ENCODE measurements around the gene GSN. TPM values are rescaled to one million over a fixed set of nuclear protein-coding genes. Genes with fewer than 3 reads are reported as not detected.

GSN gene
- total RNA-seq, 1 experiment from 2014 or later: 278 TPM

- Histone ChIP-seq H3K4me3 (ENCODE audit: low read depth in 2 of 2, low read length in 2 of 2) (peak overlapping the region; percentile 43 to 62), H3K4me1 (ENCODE audit: control insufficient read depth, insufficient read depth, low read length) (peaks cover 43% of the 10 kb centered on the region), H3K27me3 (ENCODE audit: control insufficient read depth, insufficient read depth, low read length) (no peaks in the 10 kb centered on the region), H3K27ac (ENCODE audit: low read length) (peak overlapping the region; percentile 88), H3K36me3 (ENCODE audit: control insufficient read depth, insufficient read depth, low read length) (no peaks in the 10 kb centered on the region; the same call in 1 of the 2 replicates), H3K9me3 (ENCODE audit: control insufficient read depth, insufficient read depth, low read depth, low read length) (no peaks in the 10 kb centered on the region)
- ChIA-PET CTCF (no interaction called here), POLR2A (no interaction called here)
- ATAC-seq (no peak), DNase-seq (ENCODE audit: low read depth, low spot score) (no peak)
- no peak for TF ChIP-seq CTCF (IDR thresholded peaks at IDR 0.05)
- no peak for TF ChIP-seq TCF7L2 (IDR thresholded peaks at IDR 0.05; ENCODE audit: low read depth, low read length)
- no peak for TF ChIP-seq REST (IDR thresholded peaks at IDR 0.05; ENCODE audit: insufficient read depth in 1 of 2, low read depth in 2 of 2, low read length in 1 of 2)
- no peak for TF ChIP-seq POLR2AphosphoS5 (IDR thresholded peaks at IDR 0.05; ENCODE audit: low read depth, low read length)
- TF ChIP-seq SIN3A (IDR thresholded peaks at IDR 0.05; ENCODE audit: borderline replicate concordance, insufficient read depth, low read depth, low read length): no peak
- intact Hi-C loops (cut with micrococcal nuclease; ENCODE audit: unreplicated experiment): no loop called here
- TSS peak; percentile 31 for BruUV-seq (replicated peaks)
- in situ Hi-C loops (cut with HindIII; ENCODE audit: low pct_unique_long_range_greater_than_20kb, low sequenced_read_pairs): no loop called here
Observed at GRCh38 chr9:121300283-121301119, 32.5 kb downstream of the GSN start.

- Histone ChIP-seq H3K27me3 (ENCODE audit: control insufficient read depth, insufficient read depth, low read length) (no peaks in the 10 kb centered on the region), H3K9me3 (ENCODE audit: control insufficient read depth, insufficient read depth, low read depth, low read length) (no peaks in the 10 kb centered on the region), H3K4me3 (ENCODE audit: low read depth in 2 of 2, low read length in 2 of 2) (no peak overlapping the region), H3K27ac (ENCODE audit: low read length) (no peak overlapping the region), H3K36me3 (ENCODE audit: control insufficient read depth, insufficient read depth, low read length) (peaks cover 4% of the 10 kb centered on the region; the same call in 1 of the 2 replicates), H3K4me1 (ENCODE audit: control insufficient read depth, insufficient read depth, low read length) (peaks cover 29% of the 10 kb centered on the region)
- POLR2A ChIA-PET: no interaction called here
- CTCF ChIA-PET: no interaction called here
- BruUV-seq (replicated peaks): no TSS peak
- in situ Hi-C loops (cut with HindIII; ENCODE audit: low pct_unique_long_range_greater_than_20kb, low sequenced_read_pairs): no loop called here
- intact Hi-C loops (cut with micrococcal nuclease; ENCODE audit: unreplicated experiment): no loop called here
- ATAC-seq (no peak), DNase-seq (ENCODE audit: low read depth, low spot score) (no peak)
- TF ChIP-seq POLR2AphosphoS5 (IDR thresholded peaks at IDR 0.05; ENCODE audit: low read depth, low read length) (no peak), CTCF (IDR thresholded peaks at IDR 0.05) (no peak), SIN3A (IDR thresholded peaks at IDR 0.05; ENCODE audit: borderline replicate concordance, insufficient read depth, low read depth, low read length) (no peak), TCF7L2 (IDR thresholded peaks at IDR 0.05; ENCODE audit: low read depth, low read length) (no peak), REST (IDR thresholded peaks at IDR 0.05; ENCODE audit: insufficient read depth in 1 of 2, low read depth in 2 of 2, low read length in 1 of 2) (no peak)
Observed at GRCh38 chr9:121301881-121302286, 33.9 kb downstream of the GSN start.
